HK-2 (cell line): ENCODE measurements around the gene MYH9.
"Not testable (repeated sequence)": the region's sequence is repeated elsewhere in the genome, so short reads cannot be mapped to it uniquely, and the experiment has no call there.

Source experiments
- DNase-seq: peaks from one replicate; pipeline ENCODE4 v3.0.0-alpha.2; 2018; ENCODE audit not compliant: unreplicated experiment

The MYH9 gene

DNA sequence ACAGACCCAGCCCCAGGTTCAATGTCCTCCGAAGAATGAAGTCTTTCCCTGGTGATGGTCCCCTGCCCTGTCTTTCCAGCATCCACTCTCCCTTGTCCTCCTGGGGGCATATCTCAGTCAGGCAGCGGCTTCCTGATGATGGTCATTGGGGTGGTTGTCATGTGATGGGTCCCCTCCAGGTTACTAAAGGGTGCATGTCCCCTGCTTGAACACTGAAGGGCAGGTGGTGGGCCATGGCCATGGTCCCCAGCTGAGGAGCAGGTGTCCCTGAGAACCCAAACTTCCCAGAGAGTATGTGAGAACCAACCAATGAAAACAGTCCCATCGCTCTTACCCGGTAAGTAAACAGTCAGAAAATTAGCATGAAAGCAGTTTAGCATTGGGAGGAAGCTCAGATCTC, 120.7 kb downstream of the MYH9 start:
- no peak for DNase-seq

DNA sequence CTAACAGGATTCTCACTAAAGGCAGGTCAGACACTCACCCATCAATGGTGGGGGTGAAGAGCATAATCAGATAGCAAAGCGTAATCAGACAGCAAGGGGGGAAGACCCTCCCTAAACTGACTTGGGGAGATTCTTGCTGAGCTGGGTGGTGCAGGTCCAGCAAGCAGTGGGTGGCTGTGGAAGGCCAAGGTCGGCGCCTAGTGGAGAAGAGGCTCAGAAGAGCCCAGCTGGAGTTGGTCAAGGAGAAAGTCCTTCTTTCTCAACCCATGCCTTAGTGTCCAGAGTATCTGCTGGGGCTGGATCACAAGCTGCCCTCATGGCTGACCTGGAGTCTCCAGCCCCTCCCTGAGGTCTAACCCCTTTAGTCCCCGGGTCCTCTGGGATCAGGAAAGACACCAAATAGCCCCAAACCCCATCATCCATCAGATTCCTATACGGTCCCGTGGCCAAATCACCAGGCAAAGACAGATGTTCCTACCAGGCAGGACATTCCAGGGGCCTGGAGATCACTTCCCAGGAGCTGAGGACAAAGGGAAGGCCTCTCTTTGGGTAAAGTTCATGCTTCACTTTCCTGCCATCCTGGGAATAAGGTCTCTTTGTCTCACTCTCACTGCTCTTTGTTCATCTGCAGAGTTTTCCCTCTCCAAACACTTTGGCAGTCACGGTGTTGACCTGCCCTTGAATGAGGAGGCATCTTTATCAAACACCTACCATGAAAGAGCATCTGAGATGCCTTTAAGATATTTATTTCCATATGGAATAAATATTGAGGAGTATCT, 123.7 kb downstream of the MYH9 start:
- DNase-seq: not testable (repeated sequence)

DNA sequence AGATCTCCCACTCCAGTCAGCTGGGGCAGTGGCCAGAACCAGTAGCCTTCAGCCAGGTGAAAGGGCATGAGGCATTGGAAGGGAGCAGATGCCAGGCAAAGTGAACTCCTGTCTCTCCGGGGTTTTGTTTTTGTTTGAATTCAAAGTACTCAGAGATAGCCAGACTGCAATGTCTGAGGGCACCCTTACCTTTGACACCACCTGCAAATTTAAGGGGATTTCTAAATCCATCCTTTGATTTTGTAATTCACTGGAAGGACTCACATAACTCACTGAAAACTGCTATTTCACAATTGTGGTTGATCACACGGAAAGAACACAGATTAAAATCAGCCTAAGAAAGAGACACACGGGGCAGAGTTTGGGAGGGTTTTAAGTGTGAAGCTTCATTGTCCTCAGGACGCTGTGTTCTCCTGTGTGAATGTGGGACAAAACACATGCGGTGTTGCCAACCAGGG, 124.5 kb downstream of the MYH9 start:
- DNase-seq: not testable (repeated sequence)

DNA sequence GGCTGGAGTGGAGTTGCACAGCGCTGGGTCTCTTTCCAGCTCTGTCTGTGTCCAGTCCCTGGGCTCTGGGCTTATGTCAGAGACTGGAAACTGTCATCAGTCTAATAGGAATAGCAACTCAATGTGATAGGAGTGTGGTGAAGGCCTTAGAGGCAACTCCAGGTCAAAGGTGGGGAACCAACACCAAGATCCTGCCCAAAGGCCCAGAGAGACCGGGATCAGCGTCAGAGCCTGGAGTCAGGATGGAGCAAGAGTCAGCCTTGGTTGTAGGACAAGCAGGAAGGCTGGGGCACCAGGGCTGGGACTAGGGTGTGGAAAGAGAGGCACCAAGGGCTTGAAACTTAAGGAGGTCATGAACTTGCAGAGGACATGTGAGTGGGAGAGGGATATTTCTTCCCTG, 125.5 kb downstream of the MYH9 start:
- not testable (repeated sequence) for DNase-seq

DNA sequence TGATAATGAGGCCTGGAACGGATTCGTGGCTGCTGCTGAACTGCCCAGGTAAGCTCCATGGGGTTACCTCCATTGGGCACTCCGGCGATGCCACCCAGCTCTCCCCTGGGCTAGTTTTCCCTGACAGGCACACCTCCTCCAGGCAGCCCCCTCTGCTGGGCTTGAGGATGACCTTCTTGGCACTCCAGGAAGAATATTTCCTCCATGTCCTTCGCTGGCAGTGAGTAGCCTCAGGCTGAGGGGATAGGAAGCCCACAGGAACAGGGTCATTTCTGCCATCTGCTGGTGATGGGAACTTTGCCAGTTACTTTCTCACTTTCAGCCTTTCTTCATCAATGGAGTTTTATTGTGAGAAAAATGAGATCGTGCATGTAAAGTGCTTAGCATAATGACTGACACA, 126.1 kb downstream of the MYH9 start:
- not testable (repeated sequence) for DNase-seq

DNA sequence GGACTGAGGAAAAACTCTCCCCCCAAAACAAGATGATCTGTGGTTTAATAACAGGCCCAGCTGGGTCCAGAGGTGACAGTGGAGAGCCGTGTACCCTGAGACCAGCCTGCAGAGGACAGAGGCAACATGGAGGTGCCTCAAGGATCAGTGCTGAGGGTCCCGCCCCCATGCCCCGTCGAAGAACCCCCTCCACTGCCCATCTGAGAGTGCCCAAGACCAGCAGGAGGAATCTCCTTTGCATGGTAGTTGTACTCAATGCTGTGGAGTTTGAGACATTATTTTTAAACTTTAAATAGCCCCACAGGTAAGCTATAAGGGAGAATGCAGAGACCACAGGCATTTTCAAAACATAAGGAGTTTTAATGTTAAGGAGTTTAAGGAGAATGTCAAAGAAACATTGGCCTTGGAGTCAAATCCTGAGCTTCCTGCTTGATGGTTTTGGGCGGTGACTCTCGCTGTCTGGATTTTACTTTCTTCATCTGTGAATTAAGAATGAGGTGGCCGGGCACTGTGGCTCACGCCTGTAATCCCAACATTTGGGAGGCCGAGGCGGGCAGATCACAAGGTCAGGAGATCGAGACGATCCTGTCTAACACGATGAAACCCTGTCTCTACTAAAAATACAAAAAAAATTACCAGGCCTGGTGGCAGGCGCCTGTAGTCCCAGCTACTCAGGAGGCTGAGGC, 128.0 kb downstream of the MYH9 start:
- DNase-seq: no peak

DNA sequence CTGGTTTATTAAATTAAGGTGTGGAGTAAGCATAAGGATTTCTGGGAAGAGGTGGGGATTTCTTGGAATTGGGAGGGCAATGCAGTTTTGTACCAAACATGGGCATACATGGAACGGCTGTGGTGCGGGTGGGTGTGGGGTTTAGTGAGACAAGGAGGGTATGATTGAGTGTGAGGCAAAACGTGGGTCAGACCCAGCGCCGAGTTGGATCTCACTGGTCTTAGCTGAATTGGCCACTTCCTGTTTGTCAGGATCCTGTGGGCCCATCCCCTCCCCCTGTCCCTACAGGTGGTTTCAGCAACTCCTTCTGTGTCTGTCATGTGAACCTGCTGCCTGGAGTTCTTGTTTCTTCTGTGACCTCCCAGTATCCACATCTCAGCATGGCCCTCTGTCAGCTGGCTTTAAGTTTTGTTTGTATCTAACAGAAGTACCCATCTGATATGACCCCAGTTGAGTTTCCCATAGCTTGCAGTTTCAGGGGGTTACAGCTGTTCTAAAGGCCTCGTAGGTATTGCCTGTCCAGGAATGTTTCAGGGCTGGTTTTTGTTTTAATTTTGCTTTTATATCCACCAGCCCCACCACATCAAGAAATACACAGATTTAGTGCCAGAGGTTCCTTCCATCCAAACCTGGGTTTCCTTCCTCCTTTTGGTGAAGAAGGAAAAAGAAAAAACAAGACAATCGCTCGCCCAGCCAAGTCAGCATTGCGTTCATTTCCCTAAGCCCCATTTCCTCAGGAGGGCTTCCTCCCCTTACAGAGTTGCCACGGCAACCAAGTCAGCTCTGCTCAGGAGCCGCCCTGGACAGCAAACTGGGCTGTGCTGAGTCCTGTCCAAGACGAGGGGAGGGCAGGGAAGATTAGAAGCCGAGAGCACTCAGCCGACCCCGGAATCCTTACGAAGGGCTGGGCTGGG, 128.8 kb downstream of the MYH9 start:
- DNase-seq: no peak

DNA sequence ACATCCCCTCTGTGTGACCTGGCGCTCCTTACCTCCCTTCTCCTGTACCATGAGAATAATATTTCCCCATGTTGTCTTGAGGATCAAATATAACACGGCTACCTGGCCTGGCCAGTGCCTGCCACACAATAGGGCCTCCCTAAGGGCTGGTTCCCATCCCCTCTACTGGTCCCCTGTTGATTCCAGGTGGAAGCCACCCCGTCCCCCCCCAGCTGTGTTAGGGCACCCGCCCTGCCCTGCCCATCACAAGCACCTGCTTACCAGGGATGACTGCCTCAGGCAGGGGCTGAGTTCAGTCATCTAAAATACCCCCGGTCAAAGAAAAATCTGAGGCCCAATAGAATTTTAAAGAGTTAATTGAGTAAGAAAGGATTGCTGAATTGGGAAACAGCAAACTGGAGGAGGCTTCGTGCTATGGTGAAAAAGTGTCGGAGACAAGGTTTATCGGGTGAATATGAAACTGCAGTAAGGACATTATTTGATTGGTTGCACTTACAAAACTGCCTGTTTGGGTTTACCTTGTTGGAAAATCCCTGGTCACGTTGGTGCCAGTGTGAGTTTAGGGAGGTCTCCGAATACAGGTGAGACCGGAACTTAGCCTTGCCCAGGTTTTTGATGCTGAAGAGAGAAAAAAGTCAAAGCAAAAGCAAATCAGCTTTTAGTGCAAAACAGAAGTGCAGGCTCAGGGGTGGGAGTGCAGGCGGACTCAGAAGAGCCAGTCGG, 129.7 kb downstream of the MYH9 start:
- no peak for DNase-seq

DNA sequence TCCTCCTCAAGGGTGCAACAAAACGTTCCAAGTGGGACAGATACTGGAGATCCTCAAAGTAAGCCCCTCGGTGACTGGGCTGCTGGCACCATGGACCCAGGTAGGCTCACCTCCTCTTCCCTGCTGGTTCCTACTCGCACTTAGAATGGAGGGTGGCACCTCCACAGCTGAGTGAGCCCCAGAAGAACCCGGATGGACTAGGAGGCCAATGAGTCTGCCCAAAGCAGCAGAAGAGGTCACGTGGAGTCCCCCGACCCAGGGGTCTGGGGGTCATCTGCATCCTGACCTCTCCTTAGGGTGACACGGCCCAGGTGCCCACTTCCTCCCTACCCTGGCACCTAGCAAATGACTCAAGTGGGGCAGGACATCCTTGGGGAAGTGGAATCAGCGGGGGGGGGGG, 130.5 kb downstream of the MYH9 start:
- no peak for DNase-seq

DNA sequence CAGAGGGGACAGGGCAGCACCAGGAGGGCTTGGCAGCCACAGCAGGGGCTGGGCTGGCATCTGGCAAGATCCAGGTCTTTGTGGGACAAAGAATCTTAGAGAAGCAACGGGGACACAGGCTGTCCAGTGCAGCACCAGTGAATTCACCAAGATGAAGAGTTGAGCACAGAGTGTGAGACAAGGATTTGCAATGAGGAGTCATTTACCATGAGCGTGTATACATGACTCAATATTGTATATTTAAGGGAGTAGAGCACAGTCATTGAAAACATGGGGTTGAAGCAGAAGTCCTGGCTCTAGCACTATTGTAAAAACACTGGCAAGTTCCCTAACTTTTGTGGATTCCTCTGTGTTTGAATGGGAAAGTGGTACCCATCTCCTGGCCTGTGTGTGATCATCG, 131.3 kb downstream of the MYH9 start:
- no peak for DNase-seq

DNA sequence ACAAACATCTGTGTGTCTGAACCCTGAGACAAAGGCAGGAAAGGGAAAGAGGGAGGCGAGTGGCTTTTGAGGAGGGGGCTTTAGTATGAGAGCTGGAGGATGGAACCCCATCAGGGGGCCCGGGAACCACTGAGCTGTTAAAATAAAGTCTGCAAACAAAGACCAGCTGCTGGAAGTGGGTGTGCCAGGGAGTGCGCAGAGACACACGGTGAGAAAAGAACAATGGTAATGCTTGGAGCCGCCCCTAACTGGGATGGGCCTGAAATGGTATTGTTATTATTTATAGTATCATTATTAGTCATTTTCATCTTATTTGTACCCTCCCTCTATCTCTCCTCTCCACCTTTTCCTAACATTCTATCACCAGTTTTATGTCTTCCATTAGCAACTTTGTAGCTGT, 132.2 kb downstream of the MYH9 start:
- not testable (repeated sequence) for DNase-seq

DNA sequence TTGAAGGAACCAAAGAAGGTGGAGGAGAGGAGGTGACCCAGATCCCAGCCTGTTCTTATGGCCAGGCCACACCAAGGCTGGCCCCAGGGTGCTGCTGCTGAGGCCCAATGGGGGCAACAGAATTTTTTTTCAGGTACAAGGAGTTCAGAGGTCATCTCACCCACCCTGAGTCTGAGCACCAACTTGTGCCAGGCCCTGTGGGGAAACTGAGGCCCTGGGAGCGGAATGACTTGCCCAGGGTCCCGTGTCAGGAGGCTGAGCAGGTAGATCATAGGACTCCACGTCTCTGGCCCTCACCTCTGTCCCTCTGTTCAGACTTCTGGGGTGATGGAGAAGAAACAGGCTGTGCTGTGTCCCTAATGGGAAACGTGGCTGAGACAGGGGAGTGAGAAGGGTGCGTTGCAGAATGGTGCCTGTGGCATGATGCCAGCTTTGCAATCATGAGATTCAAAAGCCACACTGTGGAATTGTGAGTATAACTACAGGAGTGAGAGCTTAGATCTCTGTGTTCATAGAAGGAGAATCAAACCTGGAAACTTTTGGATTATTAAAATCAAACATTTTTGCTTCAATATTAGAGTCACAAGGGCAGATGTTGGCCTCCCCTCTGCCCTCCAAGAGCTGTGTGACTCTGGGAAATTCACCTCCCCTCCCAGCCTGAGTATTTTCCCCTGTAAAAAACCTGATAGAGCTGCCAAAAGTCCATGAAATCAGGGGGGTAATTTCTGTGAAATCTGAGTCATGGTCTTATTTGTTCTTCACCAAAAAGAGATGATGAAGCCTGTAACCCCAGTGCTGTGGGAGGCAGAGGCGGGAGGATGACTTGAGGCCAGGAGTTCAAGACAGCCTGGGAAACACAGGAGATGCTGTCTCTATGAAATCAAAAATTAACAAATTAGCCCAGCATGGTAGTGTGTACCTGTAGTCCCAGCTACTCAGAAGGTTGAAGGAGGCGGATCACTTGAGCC, 134.0 kb downstream of the MYH9 start:
- DNase-seq: no peak

DNA sequence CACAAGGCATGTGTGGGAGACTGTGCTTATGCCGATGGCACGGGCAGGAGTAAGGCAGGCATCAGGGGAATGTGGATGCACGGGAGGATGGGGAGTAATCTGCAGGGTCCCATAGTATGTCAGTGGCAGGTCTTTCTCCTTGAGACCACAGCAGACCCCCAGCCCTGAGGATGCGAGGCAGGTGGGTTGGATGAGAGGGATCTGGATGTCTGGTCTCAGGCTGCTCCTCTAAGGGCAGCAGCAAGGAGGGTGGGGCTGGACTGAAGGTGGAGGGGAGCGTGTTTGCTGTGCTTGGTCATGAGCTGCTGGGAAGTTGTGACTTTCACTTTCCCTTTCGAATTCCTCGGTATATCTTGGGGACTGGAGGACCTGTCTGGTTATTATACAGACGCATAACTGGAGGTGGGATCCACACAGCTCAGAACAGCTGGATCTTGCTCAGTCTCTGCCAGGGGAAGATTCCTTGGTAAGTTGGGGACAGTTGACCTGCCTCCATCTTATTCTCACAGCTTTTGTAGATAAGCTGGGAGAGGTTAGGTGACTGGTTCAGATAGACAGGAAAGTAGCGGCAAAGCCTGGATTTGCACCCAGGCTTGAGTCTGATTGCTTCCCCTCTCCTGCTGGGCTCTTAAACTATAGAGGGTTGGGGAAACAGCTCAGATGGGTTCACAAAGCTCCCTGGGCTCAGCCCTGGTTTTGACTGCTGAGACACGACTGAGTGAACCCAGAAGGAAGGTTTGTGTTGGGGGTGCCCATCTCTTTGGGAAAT, 134.8 kb downstream of the MYH9 start, which contains the start of gene APOL1:
Gene APOL1, plus strand, starts transcription at position 380 of the 769 bp plus-strand sequence. CDS start 1,823 bp downstream, outside the sequence.
- no peak for DNase-seq

DNA sequence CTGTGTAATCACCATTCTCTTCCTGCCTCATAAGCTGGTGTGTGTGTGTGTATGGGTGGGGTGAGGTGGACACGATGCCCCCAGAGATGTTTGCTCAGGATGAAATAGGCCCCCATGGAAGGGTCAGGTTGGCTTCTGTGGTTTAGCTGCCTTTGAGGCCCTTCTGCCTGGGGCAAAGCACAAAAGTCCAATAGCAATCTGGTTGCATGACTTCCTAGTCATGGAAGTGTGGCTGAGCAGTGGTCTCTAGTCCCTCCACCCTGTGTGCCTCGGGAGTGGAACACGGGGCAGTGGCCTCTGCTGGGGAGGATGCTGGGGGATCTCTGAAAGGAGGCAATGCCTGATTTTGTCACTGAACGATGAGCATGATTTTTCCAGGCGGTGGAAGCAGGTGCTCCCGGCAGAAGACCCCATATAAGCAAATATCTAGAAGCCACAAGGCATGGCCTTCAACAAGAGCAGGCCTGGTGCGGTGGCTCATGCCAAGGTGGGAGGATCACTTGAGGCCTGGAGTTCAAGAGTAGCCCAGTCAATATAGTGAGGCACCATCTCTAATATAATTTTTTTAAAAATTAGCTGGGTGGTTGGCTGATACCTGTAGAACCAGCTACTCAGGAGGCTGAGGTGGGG, 135.7 kb downstream of the MYH9 start:
- DNase-seq: not testable (repeated sequence)

DNA sequence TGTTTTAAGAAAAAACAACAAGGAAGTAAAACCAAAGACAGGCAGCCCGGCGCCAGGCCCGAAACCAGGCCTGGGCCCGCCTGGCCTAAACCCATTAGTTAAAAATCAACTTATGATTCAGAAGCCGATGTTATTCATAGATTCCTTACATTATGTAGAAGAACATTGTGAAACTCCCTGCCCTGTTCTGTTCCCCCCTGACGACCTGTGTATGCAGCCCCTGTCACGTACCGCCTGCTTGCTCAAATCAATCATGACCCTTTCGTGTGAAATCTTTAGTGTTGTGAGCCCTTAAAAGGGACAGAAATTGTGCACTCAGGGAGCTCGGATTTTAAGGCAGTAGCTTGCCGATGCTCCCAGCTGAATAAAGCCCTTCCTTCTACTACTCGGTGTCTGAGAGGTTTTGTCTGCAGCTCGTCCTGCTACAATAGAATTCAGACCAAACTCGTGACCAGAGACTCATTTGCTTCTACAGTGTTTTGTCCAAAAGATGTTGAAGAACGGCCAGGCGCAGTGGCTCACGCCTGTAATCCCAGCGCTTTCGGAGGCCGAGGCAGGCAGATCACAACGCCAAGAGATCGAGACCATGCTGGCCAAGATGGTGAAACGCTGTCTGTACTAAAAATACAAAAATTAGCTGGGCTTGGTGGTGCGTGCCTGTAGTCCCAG, 137.3 kb downstream of the MYH9 start:
- not testable (repeated sequence) for DNase-seq

DNA sequence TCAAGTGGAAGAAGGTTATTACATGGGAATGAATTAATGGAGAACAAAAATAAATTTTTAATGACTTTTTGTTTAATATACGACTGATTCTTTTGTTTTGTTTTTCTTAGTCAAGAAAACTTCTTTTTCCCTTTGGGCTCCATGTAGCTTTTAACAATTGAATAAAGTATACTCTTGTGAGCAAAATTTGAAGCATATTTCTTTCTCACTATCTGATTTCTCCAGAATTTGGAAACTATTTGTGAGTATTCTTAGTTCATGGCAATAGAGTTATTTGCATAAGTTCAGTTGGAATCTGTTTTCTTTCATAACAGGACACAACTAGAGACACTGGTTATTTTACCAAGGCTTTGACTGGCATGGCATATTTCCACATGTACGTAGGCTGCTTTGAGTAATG, 138.6 kb downstream of the MYH9 start:
- DNase-seq: no peak

DNA sequence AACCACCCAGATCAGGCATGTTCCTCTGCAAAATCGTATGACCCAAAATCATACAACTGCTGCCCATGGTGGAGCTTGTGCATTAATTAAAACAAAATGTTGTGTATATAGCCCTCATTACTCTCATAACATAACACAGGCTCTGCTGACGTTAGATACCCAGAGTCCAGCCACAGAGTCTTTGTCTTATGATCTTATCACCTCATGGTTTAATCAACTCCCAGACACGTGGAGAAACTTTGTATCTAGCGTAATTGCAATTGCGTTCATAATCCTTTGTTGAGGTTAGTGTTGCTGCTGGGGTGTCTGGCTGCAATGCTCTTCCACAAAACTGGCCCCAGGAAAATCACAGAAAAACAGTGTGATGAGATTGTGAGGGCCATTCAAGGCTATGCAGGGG, 139.8 kb downstream of the MYH9 start:
- DNase-seq: no peak

DNA sequence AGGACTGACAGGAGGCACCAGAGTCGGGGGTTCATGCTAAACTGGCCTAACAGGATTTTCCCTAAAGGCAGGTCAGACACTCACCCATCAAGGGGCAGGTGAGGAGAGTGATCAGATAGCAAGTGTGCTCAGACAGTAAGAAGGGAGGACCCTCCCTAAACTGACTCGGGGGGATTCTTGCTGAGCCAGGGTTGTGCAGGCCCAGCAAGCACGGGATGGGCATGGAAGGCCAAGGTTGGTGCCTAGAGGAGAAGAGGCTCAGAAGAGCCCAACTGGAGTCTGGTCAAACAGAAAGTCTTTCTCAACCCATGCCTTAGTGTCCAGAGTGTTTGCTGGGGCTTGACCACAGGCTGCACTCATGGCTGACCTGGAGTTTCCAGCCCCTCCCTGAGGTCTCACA, 141.0 kb downstream of the MYH9 start:
- no peak for DNase-seq
